ENCODE data around the gene VAPA. TPM values are rescaled to one million over a fixed set of nuclear protein-coding genes. Genes with fewer than 3 reads are reported as not detected.

Gene VAPA
- total and polyA plus RNA-seq, 9 of the 15 experiments (the other 6 are each of a cell fraction or from before 2014, with no cell fraction given), result 219 to 902 (median 526) TPM

GRCh38 chr18:9959564-9959963, 45.7 kb downstream of the VAPA start (continued):
- TF ChIP-seq RBM14 (IDR thresholded peaks at IDR 0.05; ENCODE audit: borderline replicate concordance, insufficient read depth, low read depth, low read length), result no peak
- TF ChIP-seq MBD2 (IDR thresholded peaks at IDR 0.05; ENCODE audit: borderline replicate concordance, low read depth), result no peak
- TF ChIP-seq, protein P1, sequence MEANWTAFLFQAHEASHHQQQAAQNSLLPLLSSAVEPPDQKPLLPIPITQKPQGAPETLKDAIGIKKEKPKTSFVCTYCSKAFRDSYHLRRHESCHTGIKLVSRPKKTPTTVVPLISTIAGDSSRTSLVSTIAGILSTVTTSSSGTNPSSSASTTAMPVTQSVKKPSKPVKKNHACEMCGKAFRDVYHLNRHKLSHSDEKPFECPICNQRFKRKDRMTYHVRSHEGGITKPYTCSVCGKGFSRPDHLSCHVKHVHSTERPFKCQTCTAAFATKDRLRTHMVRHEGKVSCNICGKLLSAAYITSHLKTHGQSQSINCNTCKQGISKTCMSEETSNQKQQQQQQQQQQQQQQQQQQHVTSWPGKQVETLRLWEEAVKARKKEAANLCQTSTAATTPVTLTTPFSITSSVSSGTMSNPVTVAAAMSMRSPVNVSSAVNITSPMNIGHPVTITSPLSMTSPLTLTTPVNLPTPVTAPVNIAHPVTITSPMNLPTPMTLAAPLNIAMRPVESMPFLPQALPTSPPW (CRISPR knock-in tag; IDR thresholded peaks at IDR 0.05), result peak; percentile 11; the same call in 1 of the 2 replicates
- TF ChIP-seq YY1 (IDR thresholded peaks at IDR 0.05; ENCODE audit: borderline replicate concordance in 1 of 3, control insufficient read depth in 1 of 3, extremely low read depth in 1 of 3, insufficient read depth in 3 of 3, insufficient read length in 1 of 3, insufficient replicate concordance in 2 of 3, low read depth in 1 of 3, low read length in 2 of 3), result no peak
- TF ChIP-seq FOXJ3 (CRISPR knock-in tag; IDR thresholded peaks at IDR 0.05), result no peak
- no peak for TF ChIP-seq L3MBTL2 (IDR thresholded peaks at IDR 0.05)
- no peak for TF ChIP-seq CHD4 (IDR thresholded peaks at IDR 0.05; ENCODE audit: insufficient read depth, insufficient replicate concordance, low read depth, low read length, poor library complexity, severe bottlenecking)
- no peak for TF ChIP-seq BRF1 (IDR thresholded peaks at IDR 0.05; ENCODE audit: borderline replicate concordance, extremely low read depth, insufficient read length)
- TF ChIP-seq, protein P2, sequence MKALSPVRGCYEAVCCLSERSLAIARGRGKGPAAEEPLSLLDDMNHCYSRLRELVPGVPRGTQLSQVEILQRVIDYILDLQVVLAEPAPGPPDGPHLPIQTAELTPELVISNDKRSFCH (CRISPR knock-in tag; IDR thresholded peaks at IDR 0.05), result no peak
- TF ChIP-seq, protein P2 (tag; IDR thresholded peaks at IDR 0.05), result no peak
- no peak for TF ChIP-seq ZZZ3 (IDR thresholded peaks at IDR 0.05)
- TF ChIP-seq, protein P3, sequence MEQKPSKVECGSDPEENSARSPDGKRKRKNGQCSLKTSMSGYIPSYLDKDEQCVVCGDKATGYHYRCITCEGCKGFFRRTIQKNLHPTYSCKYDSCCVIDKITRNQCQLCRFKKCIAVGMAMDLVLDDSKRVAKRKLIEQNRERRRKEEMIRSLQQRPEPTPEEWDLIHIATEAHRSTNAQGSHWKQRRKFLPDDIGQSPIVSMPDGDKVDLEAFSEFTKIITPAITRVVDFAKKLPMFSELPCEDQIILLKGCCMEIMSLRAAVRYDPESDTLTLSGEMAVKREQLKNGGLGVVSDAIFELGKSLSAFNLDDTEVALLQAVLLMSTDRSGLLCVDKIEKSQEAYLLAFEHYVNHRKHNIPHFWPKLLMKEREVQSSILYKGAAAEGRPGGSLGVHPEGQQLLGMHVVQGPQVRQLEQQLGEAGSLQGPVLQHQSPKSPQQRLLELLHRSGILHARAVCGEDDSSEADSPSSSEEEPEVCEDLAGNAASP (IDR thresholded peaks at IDR 0.05), result no peak
- no peak for TF ChIP-seq PRPF4 (IDR thresholded peaks at IDR 0.05; ENCODE audit: insufficient read depth, low read depth, low read length, poor library complexity, severe bottlenecking)
- no peak for TF ChIP-seq HLTF (IDR thresholded peaks at IDR 0.05)
- no peak for TF ChIP-seq ZNF695 (CRISPR knock-in tag; IDR thresholded peaks at IDR 0.05)
- TF ChIP-seq MAZ (CRISPR knock-in tag; conservative IDR thresholded peaks at IDR 0.05 in 1 of 2, IDR thresholded peaks at IDR 0.05 in 1 of 2), result no peak
- TF ChIP-seq POLR2H (tag; IDR thresholded peaks at IDR 0.05; ENCODE audit: low read depth), result peak; percentile 31; the same call in 1 of the 2 replicates
- no peak for TF ChIP-seq EWSR1 (IDR thresholded peaks at IDR 0.05; ENCODE audit: borderline replicate concordance, low read depth, partially characterized antibody)
- no peak for TF ChIP-seq PRMT5 (CRISPR knock-in tag; IDR thresholded peaks at IDR 0.05)
